HG03521 (cell line): ENCODE measurements around the gene SMIM30.
A peak's percentile ranks its signal among the peaks of the same experiment; 100 is the strongest.

Experiments
- ATAC-seq: cut with Tn5 transposase; IDR thresholded peaks from one replicate; pipeline ENCODE4 v1.9.1; 2021; ENCODE audit warnings: mild to moderate bottlenecking, moderate library complexity; ENCODE audit not compliant: unreplicated experiment

SMIM30 gene

DNA sequence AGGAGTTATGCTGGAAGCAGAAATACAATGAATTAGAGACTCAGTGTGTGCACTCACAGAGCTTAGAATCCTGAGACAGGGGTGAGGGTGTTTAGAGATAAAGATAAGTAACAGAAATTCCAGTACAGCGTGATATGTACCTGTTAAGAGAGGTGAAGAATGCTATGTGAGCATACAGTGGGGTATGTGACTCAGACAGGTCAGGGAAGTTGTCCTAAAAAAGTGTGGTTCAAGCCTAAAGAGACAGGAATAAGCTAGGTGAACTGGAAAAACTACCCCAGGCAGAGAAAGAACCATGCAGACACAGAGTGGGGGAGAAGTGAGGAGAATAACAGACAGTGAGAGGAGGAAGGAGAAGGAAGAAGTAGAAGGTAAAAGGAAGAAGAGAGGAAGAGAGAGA lies 8.6 kb downstream of the SMIM30 start:
- ATAC-seq, result no peak

DNA sequence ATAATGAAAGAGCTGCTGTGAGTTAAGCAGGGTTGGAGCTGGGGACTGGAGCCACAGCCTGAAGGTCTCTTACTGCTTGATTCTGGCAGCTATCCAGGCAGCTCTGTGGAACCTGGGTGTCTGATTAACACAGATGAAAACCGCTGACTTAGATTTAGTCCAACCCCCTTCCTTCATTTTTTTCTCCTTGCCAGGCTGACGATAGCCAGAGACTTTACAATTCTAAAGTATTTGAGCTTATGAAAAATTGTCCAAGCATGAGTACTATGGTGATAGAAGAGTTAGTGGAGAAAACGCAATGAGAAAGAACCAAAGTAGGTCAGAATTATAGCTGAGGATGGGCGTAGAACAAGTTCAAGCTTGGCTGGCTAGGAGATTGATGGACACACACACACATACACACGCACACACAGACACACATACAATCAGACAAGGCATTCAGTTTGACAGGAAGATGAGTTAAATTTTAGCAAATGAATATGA lies 18.2 kb downstream of the SMIM30 start:
- no peak for ATAC-seq

DNA sequence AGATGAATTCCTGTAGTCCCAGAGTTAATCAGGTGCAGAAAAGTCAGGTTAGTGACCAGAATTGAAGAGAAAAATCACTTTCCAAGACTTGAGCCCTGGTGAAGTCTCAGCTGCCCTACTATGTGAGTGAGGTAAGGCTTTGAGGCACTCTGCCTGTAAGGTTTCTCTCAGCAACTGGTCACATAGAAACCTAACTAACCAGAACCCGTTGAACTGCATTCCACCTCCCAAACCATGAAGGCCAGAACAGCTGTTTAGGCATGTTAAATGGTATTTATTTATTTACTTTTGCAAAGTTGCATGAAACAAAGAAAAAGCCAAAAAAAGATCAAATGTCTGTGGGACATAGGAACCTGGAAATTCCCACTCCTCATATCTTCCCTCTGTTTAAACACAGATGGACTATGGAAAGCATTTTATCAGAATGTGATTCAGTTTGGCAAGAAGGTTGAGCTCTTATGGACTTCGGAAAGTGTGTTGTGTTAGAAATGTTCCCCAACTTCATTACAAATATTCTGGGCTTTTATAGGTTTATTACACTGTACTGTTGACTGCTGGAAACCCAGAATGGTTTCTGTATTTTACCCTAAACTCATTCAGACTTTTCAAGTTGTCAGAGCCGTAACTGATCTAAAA lies 19.0 kb downstream of the SMIM30 start:
- ATAC-seq, result no peak

- no peak for ATAC-seq
Observed at GRCh38 chr7:113094517-113095249, 23.7 kb downstream of the SMIM30 start.

DNA sequence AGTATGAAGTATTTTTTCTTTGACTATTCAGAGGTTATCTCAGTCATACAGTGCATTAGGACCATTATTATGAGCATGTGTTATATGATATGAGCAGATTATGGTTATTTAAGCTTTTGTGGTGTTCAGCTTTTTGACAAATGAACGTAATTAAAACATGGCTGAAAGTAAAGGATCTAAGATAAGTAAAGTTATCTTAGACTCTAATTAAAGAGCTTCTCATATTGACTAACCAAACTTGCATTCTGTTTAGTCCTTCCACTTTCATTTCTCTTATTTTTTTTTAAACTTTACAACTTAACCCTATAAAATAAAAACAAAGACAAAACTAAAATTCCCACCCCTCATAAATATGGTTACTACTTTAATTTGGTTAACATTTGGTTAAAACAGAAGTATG lies 24.8 kb downstream of the SMIM30 start:
- ATAC-seq, result no peak

- ATAC-seq, result no peak
Observed at GRCh38 chr7:113092762-113093161, 25.6 kb downstream of the SMIM30 start.

- ATAC-seq, result no peak
Observed at GRCh38 chr7:113087071-113087998, 31.0 kb downstream of the SMIM30 start.

DNA sequence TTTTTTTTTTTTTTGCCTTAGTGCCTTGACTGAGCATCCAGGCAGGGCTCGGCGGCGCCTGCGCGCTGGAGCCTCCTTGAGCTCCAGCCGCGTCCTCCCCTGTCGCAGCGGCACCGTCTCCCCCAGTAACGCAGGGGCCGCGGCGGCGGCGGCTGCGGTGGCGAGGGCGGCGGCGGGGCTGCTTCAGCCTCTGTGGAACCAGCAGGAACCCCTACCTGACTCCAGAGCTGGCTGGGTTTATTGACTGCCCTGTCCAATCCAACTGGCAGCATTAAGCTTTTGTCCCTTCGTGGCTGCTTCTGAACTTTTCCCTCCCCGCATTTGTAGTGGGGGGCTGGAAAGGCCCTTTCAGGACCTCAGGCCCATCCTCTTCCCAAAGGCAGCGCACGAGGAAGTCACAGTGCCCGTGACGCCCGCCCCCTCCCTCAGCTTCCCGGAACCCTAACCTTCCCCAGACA lies 31.9 kb downstream of the SMIM30 start, which contains the start of gene GPR85:
TSS of gene GPR85 (minus strand) at position 397 of the 458 bp plus-strand sequence. CDS start 2,106 bp downstream, outside the sequence.
- peak; percentile 73 for ATAC-seq

DNA sequence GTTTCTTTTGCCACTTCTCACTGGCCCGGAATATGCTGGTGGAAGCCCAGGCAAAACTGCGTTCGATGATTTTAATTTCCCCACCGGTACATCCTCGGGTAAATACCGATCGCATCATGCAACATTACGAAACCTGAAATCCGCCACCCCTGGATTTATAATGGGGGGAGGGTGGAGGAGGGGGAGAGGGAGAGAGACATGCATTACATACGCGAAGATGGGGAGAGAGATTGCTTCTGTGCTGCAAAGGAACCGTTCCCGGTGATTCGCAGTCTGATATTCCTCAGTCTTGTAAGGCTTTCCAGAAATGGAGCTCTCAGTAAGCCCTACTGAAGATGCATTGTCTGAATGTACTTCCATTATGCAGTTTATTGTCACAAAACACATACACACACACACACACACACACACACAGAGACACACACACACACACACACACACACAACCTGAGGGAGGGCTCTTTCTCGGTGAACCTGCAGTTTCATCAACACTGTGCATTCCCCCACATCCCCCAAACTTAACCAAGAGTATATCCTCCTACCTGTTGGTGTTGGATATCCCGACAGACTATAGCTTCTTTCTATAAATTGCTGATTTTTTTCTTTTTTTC lies 32.5 kb downstream of the SMIM30 start:
- ATAC-seq, result no peak

DNA sequence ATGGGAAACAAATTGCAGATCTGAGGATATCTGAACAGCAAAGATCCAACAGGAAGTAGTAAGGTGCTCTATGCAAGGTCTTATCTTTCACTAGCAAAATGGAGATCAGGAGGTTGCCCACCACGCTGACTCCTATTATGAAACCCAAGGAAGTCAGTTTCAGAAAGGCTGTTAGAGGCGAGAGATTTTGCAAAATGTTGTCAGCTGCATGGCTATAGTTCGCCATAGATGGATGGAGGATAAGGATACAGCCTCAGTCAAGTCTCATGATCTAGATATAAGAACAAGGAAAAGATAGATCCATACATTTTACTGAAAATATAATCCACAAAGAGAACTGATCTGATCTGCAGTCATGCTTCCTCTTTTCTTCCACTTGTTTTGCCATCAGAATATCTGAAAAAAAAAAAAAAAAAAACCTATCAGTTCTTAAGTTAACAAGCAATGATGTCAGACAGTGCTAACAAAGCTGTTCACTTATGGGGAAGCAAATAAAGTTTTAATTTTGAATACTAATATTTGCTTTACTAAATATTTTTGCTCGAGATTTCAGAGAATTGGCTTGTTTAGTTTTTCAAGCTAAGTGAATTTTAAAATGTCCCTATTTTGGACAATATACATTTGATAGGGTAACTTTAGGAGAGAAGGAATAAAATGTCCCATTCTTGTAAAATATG lies 33.7 kb downstream of the SMIM30 start:
- ATAC-seq, result no peak

- ATAC-seq, result no peak
Observed at GRCh38 chr7:113083816-113084495, 34.4 kb downstream of the SMIM30 start.

- ATAC-seq, result no peak
Observed at GRCh38 chr7:113083132-113083815, 35.1 kb downstream of the SMIM30 start.

- ATAC-seq, result no peak
Observed at GRCh38 chr7:113078331-113078730, 40.0 kb downstream of the SMIM30 start.

- no peak for ATAC-seq
Observed at GRCh38 chr7:113076703-113077102, 41.7 kb downstream of the SMIM30 start.

GRCh38 chr7:113071465-113071864 lies 46.9 kb downstream of the SMIM30 start:
- no peak for ATAC-seq
